T follicular helper cell (primary cell): ENCODE results near the gene SLC25A29.
"Not testable (repeated sequence)": the region's sequence is repeated elsewhere in the genome, so short reads cannot be mapped to it uniquely, and the experiment has no call there.

Experiments
- DNase-seq: peaks from one replicate; pipeline ENCODE4 v3.0.0-alpha.2; 2020; ENCODE audit warnings: low read depth
- total RNA-seq, 2 experiments: gene quantifications; one replicate each; lab custom pipeline; 2026; lab: John Stamatoyannopoulos, UW

The SLC25A29 gene
- total RNA-seq, result 7.8 to 31.6 reads per million in 2 experiments

- DNase-seq, result peak; percentile 42
Measured at GRCh38 chr14:100306101-100306997, at the start of gene SLC25A29. SLC25A29 (minus strand) TSS chr14:100306444; CDS start chr14:100306232, 212 bp downstream.

GRCh38 chr14:100350986-100351385 lies 44.7 kb upstream of the SLC25A29 start:
- no peak for DNase-seq

GRCh38 chr14:100350276-100350926 lies 44.2 kb upstream of the SLC25A29 start:
- no peak for DNase-seq

GRCh38 chr14:100348784-100349685 lies 42.8 kb upstream of the SLC25A29 start:
- DNase-seq, result no peak

- no peak for DNase-seq
Measured at GRCh38 chr14:100348253-100348729, 42.0 kb upstream of the SLC25A29 start.

- no peak for DNase-seq
Measured at GRCh38 chr14:100346306-100347091, 40.3 kb upstream of the SLC25A29 start.

GRCh38 chr14:100345711-100346110 lies 39.5 kb upstream of the SLC25A29 start:
- no peak for DNase-seq

- not testable (repeated sequence) for DNase-seq
Measured at GRCh38 chr14:100344657-100345056, 38.4 kb upstream of the SLC25A29 start.

- not testable (repeated sequence) for DNase-seq
Measured at GRCh38 chr14:100342826-100343225, 36.6 kb upstream of the SLC25A29 start.

- DNase-seq, result no peak
Measured at GRCh38 chr14:100342195-100342594, 36.0 kb upstream of the SLC25A29 start.

GRCh38 chr14:100341301-100342031 lies 35.2 kb upstream of the SLC25A29 start:
- no peak for DNase-seq

- no peak for DNase-seq
Measured at GRCh38 chr14:100340423-100340813, 34.2 kb upstream of the SLC25A29 start.

GRCh38 chr14:100339766-100340422 lies 33.6 kb upstream of the SLC25A29 start:
- no peak for DNase-seq

- DNase-seq, result no peak
Measured at GRCh38 chr14:100336618-100337530, 30.6 kb upstream of the SLC25A29 start.

GRCh38 chr14:100334904-100335303 lies 28.7 kb upstream of the SLC25A29 start:
- DNase-seq, result no peak

GRCh38 chr14:100333827-100334226 lies 27.6 kb upstream of the SLC25A29 start:
- no peak for DNase-seq

- DNase-seq, result no peak
Measured at GRCh38 chr14:100333311-100333710, 27.1 kb upstream of the SLC25A29 start.

- no peak for DNase-seq
Measured at GRCh38 chr14:100332797-100333196, 26.6 kb upstream of the SLC25A29 start.
